ENCODE results near the gene CARD14.
"Not testable (repeated sequence)": the region's sequence is repeated elsewhere in the genome, so short reads cannot be mapped to it uniquely, and the experiment has no call there.

CARD14 gene

DNA sequence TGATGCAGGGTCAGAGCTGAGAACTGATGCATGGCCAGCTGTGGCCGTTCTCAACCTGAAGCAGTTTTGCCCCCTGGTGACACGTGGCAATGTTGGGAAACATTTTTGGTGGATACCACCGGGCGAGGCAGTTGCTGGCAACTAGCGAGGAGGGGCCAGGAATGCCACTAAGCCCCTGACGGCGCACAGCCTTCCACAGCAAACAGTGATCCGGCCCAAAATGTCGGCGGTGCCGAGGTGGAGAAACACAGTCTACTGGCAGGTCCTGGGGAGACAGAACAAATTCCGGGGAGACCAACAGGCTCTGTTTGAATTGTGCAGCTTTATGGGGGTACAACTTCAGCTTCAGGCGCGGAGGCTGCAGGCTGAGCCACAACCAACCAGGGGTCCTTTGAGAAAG lies 58.6 kb downstream of the CARD14 start:
- DNase-seq: no peak

DNA sequence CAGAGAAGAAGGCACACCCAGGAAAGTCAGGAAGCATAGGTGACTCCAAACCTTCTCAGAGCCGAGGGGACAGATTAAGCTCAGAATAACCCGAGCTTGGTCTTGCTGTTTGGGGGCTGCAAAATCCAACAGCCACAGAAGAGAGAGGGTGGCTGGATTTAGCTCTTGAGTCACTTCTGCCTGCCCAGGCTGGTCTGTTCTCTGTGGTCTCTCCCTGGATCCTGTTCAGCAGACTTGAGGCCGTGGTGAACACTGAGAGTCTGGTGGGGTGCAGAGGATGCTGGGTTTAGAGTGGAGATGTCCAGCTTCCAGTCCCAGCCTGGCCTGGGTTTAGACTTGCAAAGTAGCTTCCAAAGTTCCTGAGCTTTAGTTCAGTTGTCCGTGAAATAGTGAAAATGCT lies 59.2 kb downstream of the CARD14 start:
- DNase-seq: no peak

DNA sequence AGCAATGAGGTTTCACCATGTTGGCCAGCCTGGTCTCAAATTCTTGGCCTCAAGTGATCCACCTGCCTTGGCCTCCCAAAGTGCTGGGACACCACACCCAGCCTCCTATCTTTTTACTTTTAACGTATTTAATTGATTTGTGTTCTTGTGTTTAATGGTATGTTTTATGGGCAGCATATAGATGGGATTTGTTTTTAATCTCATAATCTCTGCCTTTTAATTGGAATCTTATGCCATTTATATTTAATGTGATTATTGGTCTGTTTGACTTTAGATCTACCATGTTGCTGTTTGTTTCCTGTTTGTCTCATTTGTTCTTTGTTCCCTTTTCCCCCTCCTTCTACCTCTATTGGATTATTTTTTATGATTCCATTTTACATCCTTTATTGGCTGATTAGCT lies 62.6 kb downstream of the CARD14 start:
- DNase-seq: no peak

DNA sequence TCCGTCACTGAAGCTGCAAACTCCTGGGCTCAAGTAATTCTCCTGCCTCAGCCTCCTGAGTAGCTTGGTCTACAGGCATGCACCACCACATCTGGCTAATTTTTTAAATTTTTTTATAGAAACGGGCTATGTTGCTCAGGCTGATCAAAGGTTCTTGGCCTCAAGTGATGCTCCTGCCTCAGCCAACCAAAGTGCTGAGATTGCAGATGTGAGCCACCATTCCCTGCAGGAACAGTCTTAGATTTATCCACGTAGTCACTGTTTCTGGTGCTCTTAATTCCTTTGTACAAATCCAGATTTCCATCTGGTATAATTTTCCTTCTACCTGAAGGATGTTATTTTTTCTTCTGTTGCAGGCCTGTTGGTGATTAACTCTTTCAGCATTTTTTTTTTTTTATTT lies 63.4 kb downstream of the CARD14 start:
- DNase-seq: no peak

DNA sequence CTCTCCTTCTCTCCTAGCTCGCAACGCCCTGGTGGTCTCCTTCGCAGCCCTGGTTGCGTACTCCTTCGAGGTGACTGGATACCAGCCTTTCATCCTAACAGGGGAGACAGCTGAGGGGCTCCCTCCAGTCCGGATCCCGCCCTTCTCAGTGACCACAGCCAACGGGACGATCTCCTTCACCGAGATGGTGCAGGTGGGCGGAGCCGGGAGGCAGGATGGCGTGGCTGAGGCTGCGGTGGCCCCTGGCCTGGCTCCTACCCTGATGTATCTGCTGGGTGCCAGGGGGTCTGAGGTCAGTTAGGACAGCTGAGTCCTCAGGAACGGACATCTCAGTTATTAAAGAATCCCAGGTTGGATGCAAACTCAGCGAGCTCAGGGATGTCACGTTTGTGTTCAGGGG lies 67.1 kb downstream of the CARD14 start:
- DNase-seq: no peak

DNA sequence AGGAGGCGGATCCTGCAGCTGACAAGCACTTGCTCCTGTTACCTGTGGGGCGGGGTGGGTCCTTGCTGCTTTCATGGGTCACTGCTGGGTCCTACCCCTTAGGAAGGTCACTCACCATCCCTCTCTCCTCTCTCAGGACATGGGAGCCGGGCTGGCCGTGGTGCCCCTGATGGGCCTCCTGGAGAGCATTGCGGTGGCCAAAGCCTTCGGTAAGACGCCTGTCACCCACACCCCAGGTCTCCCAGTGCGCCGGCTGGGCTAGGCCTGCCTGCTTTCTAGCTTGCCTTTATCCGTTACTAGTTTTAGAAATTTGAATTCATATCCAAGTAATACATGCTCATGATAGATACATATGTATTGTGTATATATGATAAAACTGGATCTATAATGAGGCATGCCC lies 67.6 kb downstream of the CARD14 start:
- DNase-seq: no peak

DNA sequence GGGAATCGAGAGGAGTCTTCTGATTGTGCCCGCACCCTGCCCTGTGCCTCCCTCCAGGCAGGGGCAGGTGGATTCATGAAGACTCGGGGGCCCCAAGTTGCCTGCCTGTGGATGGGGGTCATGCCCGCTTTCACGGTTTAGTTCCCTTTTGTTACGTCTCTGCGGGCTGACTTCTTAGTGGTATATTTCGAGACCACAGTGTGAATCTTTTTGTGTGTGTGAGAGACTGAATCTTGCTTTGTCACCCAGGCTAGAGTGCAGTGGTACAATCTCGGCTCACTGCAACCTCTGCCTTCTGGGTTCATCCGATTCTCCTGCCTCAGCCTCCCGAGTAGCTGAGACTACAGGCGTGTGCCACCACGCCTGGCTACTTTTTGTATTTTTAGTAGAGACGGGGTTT lies 72.7 kb downstream of the CARD14 start:
- no peak for DNase-seq

DNA sequence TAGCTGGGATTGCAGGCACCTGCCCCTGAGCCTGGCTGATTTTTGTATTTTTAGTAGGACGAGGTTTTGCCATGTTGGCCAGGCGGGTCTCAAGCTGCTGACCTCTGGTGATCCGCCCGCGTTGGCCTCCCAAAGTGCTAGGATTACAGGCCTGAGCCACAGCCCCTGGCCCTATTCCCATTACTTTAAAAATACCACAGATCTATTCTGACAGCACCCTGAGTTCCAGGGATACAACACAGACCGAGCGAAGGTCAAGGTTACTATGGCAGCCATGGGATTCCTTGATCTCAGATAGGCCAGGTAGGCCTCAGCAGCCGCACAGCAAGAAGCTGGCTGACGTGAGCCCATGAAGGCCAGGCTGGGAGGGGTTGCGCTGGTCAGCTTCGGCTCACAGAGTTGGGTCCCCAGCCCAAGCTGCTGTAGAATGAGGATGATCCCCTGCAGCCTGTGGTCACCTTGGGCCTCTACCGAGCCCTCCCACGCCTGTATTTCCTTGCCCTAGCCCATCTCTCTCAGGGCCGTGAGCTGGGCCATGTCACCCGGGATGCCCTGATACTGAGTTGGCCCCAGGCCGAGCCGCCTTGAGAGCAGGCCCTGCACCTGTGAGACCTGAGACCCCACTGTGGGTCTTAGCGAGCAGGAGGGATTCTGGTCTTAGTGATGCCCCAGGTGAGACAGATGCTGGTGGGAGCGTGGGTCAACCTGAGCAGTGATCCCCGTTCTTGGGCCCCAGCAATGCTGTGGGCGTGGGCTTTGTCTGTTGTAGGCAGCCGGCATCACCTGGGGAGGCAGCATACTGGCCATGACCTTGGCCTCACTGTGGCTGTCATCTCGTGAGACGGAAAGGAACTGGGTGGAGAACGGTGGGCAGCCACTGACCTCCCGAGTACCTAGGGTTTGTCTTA lies 74.0 kb downstream of the CARD14 start:
- DNase-seq: no peak

DNA sequence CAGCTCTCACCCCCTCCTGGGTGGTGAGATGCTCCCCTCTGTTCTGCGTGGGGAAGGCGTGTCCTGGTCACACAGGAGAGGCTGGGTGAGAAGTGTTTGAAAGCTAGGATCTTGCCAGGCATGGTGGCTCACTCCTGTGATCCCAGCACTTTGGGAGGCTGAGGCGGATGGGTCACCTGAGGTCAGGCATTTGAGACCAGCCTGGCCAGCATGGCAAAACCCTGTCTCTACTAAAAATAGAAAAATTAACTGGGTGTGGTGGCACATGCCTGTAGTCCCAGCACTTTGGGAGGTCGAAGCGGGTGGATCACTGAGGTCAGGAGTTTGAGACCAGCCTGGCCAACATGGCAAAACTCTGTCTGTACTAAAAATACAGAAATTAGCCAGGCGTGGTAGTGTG lies 74.6 kb downstream of the CARD14 start:
- not testable (repeated sequence) for DNase-seq

DNA sequence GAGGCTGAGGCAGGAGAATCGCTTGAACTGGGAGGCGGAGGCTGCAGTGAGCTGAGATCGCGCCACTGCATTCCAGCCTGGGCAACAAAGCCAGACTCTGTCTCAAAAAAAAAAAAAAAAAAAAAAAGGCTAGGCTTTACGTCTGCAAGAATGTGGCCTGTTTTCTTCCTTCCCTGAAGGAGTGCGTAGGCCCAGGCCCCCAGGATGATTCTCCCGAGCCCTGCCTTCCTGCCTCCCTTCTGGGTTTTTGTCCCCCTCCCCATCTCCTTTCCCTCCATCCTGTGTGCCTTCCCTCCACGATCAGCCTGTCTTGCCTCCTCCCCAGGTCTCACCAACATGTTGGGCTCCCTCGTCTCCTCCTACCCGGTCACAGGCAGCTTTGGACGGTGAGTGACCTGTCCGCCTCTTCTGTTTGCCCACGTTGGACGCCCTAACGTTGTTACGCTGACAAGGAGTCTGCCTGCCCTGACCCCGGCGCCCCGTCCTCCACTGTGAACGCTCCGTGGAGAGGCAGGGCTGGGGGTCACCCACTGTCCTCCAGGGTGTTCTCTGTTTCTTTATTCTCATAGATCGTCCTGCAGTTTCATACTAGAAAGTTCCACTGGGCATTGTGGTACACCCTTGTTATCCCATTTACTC lies 75.2 kb downstream of the CARD14 start:
- no peak for DNase-seq

DNA sequence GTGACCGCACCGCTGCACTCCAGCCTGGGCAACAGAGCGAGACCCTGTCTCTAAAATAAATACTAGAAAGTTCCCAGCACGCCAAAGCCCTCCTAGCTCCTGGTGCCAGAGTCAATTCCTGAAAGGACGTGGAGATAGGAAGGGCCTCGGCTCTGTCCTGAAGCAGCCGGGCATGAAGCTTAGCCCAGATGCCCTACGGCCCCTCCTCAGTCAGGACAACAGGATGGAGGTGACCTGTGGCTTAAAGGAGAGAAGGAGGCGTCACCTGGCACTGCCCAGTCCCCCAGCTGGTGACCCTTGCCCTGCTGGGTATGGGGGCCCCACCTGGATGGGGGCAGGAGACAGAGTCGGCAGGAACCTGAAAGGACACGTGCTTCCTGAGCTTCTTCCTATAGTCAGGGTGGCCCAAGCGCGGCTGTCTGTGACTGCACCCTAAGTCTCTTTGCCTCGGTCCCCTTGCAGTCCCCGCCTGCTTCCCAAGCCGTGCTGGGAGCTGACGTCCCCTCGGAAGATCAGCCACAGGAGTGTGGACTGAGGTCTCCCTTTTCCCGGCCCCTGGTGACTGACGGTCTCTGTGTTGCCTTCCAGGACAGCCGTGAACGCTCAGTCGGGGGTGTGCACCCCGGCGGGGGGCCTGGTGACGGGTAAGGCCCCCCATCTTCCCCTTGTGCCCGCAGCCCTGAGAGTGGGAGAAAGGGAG lies 75.9 kb downstream of the CARD14 start:
- no peak for DNase-seq

DNA sequence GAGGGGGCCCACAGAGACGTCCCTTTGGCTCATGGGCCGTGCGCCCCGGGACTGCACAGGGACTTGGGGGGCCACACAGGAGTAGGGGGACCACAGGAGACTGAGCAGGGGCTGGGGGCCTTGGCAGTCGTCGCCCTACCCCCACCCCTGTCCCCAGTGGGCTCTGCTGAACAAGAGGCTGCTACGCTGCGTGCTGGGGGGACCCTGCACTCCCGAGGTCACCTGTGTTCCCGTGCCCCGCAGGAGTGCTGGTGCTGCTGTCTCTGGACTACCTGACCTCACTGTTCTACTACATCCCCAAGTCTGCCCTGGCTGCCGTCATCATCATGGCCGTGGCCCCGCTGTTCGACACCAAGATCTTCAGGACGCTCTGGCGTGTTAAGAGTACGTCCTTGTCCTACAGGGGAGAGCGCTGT lies 76.4 kb downstream of the CARD14 start:
- DNase-seq: no peak

DNA sequence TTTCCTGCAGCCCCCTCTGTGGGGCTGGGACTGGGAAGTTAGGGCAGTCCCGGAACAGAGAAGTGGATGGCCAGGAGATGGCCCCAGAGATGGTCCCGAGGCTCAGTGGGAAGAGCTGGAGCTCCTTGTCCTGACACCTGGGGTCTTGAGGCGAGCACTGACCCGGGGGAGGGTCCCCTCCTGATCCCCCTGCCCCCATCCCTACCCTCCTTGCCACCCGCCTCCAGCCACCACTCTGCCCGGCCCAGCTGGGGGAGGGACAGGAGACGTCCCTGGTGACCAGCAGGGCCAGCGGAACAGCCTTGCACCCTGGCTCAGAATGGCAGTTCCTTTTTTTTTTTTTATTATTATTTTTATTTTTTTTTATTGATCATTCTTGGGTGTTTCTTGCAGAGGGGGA lies 76.9 kb downstream of the CARD14 start:
- no peak for DNase-seq

DNA sequence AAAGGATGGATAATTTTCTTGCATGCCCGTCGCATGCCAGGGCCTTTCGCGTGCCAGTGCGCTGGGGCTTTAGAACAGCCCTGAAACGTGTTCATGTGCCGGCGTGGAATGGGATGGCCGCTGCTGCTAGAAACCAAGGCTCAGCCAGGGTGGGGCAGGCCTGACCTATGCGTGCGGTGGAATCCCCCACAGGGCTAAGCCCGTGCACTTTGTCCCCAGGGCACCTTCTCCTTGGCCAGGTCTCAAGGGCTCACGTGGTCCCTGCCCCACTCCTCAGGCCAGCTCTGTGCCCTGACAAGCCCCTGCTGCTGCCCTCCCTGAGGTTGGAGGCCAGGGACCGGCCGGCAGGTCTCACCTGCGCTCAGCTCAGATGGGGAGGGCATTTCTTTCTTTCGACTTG lies 77.7 kb downstream of the CARD14 start:
- DNase-seq: no peak

DNA sequence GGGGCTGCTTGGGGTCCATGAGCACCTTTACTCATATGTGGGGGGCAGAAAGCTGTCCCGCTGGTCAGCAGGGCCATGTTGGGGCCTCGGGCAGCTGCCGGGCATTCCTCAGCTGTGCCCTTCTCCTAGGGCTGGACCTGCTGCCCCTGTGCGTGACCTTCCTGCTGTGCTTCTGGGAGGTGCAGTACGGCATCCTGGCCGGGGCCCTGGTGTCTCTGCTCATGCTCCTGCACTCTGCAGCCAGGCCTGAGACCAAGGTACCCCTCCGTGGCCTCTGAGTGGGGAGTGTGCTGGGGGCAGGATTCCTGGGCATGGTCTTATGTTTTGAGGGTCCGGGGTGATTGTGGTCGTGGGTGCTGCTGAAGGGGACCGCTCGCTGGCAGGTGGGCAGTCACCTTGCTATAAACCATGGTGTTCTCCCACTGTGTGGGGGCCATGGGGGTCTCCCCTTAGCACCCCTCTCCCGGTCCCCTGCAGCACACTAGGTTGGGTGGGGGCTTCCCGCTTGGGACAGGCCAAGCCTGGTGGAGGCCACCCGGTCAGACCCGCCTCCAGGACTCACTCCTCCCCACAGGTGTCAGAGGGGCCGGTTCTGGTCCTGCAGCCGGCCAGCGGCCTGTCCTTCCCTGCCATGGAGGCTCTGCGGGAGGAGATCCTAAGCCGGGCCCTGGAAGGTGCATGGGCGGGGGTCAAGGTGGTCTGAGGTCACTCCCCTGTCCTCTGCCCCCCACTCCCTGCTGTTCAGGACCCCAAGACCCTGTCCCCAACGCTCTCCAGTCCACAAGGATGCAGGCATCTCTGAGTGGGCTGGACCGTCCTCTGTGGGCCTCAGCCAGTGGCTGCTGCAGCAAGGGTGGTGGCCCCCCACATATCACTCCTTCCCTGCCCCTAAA lies 78.4 kb downstream of the CARD14 start:
- no peak for DNase-seq

DNA sequence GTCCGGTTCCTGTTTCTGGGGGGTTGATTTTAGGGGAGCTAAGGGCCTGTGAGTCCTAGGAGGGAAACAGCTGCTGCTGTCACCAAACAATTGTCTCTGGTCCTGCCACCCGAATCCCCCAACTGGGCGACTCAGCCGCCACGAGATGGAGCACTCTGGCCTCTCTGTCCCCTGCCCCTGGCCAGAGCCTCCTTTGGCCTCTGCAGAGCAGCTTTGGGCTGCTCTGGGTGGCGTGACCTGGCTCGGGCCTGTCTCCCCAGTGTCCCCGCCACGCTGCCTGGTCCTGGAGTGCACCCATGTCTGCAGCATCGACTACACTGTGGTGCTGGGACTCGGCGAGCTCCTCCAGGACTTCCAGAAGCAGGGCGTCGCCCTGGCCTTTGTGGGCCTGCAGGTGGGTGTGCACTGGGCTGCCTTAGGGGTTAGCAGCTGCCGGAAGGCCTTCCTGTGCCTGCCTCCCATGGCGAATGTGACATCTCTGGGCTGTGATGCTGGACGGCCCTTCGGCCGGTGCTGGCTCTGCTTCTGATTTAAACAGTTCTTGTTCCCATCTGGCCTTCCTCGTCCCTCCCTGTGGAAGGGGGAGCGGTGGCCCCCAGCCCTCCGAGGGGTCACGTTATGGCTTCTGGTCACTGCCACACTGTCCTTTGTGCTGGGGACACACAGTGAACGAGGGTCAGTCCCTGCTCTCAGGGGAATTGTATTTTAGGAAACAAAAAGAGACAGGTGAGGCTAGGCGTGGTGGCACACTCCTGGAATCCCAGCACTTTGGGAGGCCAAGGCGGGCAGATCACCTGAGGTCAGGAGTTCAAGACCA lies 79.3 kb downstream of the CARD14 start:
- DNase-seq: no peak

DNA sequence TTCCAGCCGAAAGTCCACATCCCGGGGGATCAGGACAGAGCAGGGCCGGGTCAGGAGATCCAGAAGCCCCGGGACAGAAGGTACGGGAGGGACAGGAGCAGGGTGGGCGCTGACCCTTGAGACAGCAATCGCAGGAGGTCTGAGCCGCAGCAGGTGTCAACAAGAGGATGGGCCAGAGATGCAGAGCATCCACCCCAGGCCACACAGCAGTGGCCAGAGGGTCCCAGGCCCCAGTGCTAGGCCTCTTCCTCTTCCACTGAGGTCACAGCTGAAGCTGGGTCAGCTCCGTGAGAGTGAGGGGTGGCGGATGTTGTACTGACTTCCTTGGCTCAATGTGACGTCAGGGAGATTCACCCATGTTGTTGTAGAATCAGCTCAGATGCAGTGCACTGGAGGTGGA lies 82.1 kb downstream of the CARD14 start:
- DNase-seq: no peak

DNA sequence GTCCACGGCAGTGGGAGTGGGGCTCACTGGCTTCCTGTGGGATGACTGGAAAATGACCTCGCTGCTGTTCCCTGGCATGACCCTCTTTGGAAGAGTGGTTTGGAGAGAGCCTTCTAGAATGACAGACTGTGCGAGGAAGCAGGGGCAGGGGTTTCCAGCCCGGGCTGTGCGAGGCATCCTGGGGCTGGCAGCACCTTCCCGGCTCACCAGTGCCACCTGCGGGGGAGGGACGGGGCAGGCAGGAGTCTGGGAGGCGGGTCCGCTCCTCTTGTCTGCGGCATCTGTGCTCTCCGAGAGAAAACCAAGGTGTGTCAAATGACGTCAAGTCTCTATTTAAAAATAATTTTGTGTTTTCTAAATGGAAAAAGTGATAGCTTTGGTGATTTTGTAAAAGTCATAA lies 83.0 kb downstream of the CARD14 start:
- no peak for DNase-seq

DNA sequence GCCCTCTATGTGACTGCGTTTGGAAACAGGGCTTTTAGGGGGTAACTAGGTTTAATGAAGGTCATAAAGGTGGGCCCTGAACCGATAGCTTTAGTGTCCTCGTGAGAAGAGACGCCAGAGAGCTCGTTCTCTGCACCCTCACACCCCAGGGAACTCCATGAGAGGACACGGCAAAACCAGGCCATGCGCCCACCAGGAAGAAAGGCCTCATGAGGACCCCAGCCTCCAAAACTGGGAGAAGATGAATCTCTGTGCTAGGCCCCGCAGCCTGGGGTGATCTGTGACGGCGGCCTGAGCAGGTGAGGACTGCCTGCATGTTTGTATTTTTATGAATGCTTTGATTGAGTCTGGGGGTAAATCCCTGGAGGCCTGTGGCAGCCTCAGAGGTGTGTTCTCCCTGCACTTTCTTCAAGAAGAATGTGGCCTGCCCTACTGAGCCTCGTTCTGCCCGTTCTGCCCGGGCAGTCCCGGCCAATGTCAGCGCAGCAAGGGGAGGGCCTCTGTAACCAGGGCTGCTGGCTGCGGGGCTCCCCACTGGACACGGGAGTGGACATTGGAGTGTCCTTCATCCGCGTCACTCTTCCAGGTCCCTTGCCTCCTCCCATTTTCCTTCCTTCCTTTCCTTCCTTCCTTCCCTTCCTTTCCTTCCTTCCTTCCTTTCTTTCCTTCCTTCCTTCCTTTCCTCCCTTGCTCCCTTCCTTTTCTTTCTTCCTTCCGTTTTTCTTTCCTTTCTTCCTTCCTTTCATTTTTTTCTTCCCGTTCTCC lies 84.0 kb downstream of the CARD14 start:
- no peak for DNase-seq

DNA sequence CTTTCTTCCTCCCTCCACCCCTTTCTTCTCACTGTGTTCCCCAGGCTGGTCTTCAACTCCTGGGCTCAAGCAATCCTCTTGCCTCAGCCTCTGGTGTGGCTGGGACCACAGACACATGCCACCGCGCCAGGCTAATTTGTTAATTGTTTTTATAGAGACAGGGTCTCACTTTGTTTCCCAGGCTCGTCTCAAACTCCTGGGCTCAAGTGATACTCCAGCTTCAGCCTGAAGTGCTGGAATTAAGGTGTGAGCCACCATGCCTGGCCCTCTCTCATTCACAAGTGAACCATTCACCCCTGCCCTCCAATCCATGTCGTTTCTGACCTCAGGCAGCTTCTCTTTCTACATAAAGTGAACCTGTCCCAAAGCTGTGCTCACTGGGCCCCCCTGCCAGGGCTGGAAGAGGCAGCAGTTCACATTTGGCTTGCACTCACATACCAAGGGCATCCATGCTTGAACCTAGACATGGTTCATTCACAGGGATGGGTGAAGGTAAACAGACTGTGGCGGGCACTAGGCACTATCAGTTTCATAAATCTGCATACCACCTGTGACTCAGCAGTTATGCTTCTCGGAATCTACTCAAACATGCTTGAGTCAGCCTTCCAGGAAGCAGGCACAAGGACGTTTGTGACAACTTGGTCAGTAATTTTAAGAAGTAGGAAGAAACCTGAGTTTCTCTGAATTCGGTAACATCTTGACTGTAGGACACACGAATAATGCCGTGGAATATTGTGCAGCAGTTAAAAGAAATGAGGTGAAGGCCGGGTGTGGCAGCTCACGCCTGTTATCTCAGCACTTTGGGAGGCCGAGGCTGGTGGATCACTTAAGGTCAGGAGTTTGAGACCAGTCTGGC lies 84.8 kb downstream of the CARD14 start:
- no peak for DNase-seq

Measured in NCI-H446 treated with DMSO at 0.1 percent for 48 hours (cell line).